HG02943 (cell line): ENCODE data around the gene SNX3.
"Not testable (repeated sequence)": the region's sequence is repeated elsewhere in the genome, so short reads cannot be mapped to it uniquely, and the experiment has no call there.

Source experiments
- ATAC-seq: cut with Tn5 transposase; IDR thresholded peaks from one replicate; pipeline ENCODE4 v1.9.1; 2021; ENCODE audit warnings: mild to moderate bottlenecking, low read depth, moderate library complexity; ENCODE audit not compliant: unreplicated experiment

The SNX3 gene

GRCh38 chr6:108260809-108261569, at the start of gene SNX3:
TSS of gene SNX3 (minus strand) at chr6:108261040. CDS start at chr6:108260921, 119 bp downstream.
- ATAC-seq = peak; percentile 90

GRCh38 chr6:108309844-108310243, 49.0 kb upstream of the SNX3 start:
- ATAC-seq = no peak

GRCh38 chr6:108308641-108309040, 47.8 kb upstream of the SNX3 start:
- not testable (repeated sequence) for ATAC-seq

DNA sequence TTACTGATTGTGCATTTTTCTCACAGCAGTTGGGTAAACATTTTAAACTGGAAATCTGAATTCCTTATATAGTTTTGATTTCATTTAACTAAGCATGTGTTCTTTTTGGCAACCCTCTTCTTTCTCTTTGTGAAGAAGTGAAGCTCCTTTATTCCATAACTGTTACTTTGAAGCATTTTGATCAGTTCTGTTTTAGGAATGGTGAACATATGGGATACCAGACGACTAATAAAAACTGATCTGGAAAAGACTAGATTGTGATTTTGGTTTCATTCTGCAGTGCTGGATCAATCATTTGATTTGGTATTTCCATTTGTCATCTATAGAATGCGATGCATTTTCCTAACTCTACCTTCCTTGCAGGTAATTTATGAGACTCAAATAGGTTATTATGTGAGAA, 43.8 kb upstream of the SNX3 start:
- no peak for ATAC-seq

- ATAC-seq = no peak
These were observed 41.5 kb upstream of the SNX3 start for GRCh38 chr6:108302386-108302785.

- no peak for ATAC-seq
These were observed 34.8 kb upstream of the SNX3 start for GRCh38 chr6:108295676-108296075.

DNA sequence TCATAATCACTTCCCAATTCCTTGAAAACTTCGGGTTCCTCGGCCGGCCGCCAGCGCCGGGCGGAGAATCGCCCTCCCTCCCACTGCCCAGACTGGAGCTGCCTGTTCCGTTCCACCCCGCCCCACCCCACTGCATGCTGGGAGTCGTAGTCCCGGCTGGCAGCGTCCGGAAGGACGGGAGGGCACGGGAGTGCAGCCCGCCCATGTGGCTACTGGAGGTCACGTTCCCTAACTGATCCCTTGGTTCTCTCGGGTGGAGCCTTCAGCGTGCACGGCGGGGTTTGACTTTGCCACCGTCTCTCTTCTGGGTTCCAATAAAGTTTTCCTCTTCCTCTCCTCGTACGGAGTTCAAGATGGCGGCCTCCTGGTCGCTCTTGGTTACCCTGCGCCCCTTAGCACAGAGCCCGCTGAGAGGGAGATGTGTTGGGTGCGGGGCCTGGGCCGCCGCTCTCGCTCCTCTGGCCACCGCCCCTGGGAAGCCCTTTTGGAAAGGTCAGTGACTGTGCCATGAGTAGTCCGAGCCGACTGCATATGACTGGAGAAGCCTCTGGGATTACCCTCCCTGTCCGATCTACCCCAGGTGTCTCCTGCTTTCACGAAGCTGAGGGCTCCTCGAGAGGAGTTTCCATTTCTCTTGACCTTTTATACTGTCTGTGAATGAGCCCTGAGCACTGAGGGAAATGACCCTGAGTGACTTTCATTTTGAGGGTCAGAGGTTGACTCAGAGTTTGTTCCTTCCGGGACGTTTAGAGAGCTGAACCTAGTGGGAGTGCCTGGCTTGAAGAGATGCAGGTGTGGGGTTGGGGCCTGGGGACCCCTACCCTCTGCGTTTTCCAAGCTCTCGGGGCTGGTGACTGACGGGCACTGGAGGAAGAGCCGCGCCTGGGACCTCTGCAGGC, 34.1 kb upstream of the SNX3 start, which contains the start of gene AFG1L:
Gene AFG1L, plus strand, starts transcription at position 328 of the 899 bp plus-strand sequence. Its CDS starts 26 bp downstream, at position 354.
- peak; percentile 89 for ATAC-seq

DNA sequence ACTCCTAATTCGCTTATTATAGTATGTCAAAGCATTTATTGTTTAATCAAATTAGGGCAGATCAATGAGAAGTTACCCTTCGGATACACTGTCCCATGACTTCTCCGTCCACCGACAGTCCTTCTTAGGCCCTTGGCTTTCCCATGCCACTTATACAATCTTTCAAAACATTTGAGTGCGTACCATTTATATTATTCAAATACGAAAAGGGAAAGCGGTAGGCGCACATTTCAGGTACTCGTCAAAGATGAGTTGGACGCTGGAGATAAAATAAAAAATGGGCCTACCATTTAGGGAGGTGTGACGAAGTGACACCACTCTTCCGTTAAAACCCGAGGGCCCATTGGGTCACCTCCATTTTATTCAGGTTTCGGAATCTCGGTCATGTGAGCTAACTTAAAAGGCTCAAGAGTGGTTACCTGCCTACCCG, 33.5 kb upstream of the SNX3 start:
- peak; percentile 21 for ATAC-seq

DNA sequence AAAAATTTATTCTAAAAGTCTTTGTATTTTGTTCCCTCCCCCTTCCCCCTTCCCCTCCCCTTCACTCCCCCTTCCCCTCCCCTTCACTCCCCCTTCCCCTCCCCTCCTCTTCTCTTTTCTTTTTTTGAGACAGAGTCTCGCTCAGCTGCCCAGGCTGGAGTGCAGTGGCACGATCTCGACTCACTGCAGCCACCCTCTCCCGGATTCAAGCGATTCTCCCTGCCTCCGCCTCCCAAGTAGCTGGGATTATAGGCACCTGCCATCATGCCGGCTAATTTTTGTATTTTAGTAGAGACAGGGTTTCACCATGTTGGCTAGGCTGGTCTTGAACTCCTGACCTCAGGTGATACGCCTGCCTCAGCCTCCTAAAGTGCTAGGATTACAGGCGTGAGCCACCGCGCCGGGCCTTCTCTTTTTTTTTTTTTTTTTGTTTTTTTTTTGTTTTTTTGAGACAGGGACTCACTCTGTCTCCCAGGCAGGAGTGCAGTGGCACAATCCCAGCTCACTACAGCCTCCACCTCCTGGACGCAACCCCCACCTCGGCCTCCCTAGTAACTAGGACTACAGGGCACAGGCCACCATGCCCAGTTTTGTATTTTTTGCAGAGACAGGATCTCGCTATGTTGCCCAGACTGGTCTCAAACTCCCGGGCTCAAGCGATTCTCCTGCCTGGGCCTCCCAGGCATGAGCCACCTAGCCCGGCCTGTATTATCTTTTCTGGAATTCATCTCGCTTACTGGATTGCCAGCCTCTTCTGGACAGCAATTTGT, 32.9 kb upstream of the SNX3 start:
- ATAC-seq = no peak

- ATAC-seq = not testable (repeated sequence)
These were observed 31.7 kb upstream of the SNX3 start for GRCh38 chr6:108292561-108292960.

DNA sequence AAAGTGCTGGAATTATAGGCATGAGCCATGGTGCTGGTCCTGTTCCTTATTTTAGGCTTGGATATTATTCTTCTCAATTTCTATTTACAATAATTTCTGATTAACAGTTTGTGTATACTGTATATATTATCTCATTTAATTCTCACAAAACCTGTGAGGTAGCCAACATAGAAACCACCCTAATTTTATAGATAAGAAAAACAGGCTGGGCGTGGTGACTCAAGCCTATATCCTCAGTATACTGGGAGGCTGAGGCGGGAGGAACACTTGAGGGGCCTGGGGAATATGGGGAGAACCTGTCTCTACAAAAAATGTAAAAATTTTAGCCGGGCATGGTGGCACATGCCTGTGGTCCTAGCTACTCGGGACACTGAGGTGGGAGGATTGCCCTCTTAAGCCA, 30.3 kb upstream of the SNX3 start:
- ATAC-seq = no peak

DNA sequence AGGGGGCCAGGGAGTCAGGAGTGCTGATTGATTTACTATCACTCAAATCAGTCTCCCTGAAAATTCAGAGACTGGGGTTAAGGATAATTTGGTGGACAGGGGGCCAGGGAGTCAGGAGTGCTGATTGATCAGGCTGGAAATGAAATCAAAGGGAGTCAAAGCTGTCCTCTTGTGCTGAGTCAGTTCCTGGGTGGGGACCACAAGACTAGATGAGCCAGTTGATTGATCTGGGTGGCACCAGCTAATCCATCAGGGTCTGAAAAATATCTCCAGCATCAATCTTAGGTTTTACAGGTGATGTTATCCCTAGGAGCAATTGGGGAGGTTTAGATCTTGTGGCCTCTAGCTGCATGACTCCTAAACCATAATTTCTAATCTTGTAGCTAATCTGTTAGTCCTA, 27.9 kb upstream of the SNX3 start:
- ATAC-seq = no peak

GRCh38 chr6:108287373-108287772, 26.5 kb upstream of the SNX3 start:
- no peak for ATAC-seq

DNA sequence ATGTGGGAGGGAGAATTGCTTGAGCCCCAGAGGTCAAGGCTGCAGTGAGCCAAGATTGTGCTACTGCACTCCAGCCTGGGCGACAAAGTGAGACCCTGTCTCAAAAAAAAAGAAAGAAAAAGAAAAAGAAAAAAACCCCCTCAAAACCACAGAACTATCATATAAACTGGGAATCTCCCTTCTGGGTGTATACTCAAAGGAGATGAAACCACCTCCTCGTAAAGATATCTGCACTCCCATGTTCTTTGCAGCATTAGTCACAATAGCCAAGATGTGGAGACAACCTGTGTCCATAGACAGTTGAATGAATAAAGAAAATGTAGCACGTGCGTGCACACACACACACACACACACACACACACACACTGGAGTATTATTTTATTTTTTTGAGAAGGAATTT, 25.5 kb upstream of the SNX3 start:
- no peak for ATAC-seq

- ATAC-seq = no peak
These were observed 24.5 kb upstream of the SNX3 start for GRCh38 chr6:108285381-108285780.

- no peak for ATAC-seq
These were observed 17.0 kb upstream of the SNX3 start for GRCh38 chr6:108277831-108278230.

DNA sequence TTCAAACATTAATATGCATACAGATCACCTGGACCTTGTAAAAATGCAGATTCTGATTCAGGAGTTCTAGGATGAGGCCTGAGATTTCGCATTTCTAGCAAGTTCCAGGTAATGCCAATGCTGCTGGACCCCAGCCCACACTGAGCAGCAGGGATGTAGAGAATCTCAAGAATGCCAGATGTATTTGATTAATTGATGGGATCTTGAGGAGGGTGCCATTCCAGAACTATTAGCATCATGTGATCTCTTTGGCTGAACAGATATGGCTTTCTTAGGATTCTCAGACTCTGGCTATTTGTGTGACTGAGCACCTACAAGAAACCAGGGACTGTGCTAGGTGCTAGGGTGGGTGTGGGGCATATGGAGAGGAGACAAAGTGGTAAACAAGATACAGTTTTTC, 16.5 kb upstream of the SNX3 start:
- ATAC-seq = no peak

DNA sequence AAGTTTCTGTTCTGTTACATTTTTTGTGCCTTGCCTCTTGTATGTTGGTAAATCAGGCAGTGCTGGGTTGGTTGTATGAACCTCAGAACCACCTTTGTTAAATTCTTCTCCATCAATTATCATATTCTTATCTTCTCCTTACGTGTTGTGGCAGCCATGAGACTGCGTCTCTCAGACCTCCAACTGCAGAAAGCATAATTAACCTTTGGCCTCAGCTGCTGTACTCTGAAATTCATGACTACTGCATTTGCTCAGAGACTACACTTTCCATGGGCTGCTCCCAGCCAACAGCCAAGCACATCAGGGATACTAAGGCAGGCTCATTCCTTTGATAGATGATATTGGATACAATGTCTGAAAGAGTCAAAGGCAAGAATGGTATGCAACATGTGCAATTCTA, 15.1 kb upstream of the SNX3 start:
- no peak for ATAC-seq

- no peak for ATAC-seq
These were observed 13.7 kb upstream of the SNX3 start for GRCh38 chr6:108274546-108274945.

DNA sequence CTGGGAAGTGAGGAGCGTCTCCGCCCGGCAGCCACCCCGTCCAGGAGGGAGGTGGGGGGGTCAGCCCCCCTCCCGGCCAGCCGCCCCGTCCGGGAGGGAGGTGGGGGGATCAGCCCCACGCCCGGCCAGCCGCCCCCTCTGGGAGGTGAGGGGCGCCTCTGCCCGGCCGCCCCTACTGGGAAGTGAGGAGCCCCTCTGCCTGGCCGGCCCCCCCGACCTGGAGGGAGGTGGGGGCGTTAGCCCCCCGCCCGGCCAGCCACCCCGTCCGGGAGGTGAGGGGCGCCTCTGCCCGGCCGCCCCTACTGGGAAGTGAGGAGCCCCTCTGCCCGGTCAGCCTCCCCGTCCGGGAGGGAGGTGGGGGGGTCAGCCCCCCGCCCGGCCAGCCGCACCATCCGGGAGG, 9.1 kb upstream of the SNX3 start:
- not testable (repeated sequence) for ATAC-seq

- no peak for ATAC-seq
These were observed 8.0 kb upstream of the SNX3 start for GRCh38 chr6:108268845-108269244.
